ENCODE data around the gene GATC. TPM values are rescaled to one million over a fixed set of nuclear protein-coding genes. Genes with fewer than 3 reads are reported as not detected.
"Not testable (repeated sequence)": the region's sequence is repeated elsewhere in the genome, so short reads cannot be mapped to it uniquely, and the experiment has no call there.

Gene GATC
- total RNA-seq, 4 donors from 2014 or later, result 17.5 to 27.8 (median 21.0) TPM

DNA sequence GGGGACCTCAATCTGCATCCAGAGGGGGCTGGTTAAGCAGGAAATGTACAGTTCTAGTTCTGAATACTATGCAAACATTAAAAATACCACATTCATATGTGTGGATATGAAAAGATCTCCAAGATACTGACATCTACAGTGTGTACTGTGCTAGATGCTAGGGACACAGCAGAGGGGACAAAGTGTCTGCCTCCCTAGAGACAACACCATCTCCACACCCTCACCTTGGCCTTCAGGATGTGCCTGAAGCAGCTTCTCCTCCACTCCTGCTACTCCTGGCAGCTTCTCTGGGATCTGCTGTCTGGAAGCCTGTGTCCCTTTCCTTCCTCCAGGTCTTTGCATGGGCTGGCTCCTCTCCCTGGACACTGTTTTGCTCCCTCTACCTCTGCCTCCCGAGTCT lies 34.0 kb downstream of the GATC start:
- no peaks in the 10 kb centered on the region for H3K4me1 ChIP-seq
- H3K27ac ChIP-seq, result no peak overlapping the region
- H3K4me3 ChIP-seq, result no peak overlapping the region
- DNase-seq (ENCODE audit: low spot score in 2 of 2), result no peak
- TF ChIP-seq EP300 (IDR thresholded peaks at IDR 0.05) (no peak), POLR2AphosphoS5 (IDR thresholded peaks at IDR 0.05) (no peak), POLR2A (IDR thresholded peaks at IDR 0.05) (no peak)
- TF ChIP-seq, protein P1, sequence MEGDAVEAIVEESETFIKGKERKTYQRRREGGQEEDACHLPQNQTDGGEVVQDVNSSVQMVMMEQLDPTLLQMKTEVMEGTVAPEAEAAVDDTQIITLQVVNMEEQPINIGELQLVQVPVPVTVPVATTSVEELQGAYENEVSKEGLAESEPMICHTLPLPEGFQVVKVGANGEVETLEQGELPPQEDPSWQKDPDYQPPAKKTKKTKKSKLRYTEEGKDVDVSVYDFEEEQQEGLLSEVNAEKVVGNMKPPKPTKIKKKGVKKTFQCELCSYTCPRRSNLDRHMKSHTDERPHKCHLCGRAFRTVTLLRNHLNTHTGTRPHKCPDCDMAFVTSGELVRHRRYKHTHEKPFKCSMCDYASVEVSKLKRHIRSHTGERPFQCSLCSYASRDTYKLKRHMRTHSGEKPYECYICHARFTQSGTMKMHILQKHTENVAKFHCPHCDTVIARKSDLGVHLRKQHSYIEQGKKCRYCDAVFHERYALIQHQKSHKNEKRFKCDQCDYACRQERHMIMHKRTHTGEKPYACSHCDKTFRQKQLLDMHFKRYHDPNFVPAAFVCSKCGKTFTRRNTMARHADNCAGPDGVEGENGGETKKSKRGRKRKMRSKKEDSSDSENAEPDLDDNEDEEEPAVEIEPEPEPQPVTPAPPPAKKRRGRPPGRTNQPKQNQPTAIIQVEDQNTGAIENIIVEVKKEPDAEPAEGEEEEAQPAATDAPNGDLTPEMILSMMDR (IDR thresholded peaks at IDR 0.05), result no peak
- 86% methylated on average over 1 of the region's 1 CpG for WGBS
- peaks cover 6% of the 10 kb centered on the region for H3K36me3 ChIP-seq
- no peaks in the 10 kb centered on the region for H3K9me3 ChIP-seq
- no peaks in the 10 kb centered on the region for H3K27me3 ChIP-seq

DNA sequence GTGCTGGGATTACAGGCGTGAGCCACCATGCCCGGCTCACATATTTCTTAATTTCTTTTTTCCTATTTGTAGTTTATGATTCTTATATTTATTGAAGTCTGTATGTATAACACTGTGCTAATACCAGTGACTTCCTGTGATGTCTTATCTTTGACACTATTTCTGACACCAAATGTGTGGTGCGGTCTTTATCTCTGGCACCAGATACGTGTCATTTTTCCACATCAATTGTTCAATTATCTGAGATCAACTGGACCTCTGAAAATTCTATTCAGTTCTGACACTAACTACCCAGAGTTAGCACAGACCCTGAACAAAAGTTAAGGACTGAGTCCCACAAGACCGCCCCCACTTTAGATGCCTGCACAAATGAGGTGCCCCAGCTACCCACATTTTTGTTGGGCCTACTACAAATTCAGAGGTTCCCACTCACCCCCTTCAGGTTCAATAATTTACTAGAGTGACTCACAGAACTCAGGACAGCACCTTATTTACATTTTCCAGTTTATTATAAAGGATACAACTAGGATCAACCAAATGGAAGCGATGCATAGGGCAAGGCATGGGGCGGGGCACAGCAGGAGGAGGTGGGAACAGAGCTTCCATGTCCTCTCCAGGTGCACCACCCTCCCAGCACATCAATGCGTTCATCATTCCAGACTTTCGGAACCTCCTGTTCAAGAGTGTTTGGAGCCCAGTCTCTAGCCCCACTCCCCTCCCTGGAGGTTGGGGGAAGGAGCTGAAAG lies 35.0 kb downstream of the GATC start:
- H3K4me3 ChIP-seq, result no peak overlapping the region
- peaks cover 6% of the 10 kb centered on the region for H3K36me3 ChIP-seq
- no peak for TF ChIP-seq EP300 (IDR thresholded peaks at IDR 0.05)
- TF ChIP-seq POLR2AphosphoS5 (IDR thresholded peaks at IDR 0.05), result no peak
- TF ChIP-seq, protein P1 (IDR thresholded peaks at IDR 0.05), result no peak
- no peak for TF ChIP-seq POLR2A (IDR thresholded peaks at IDR 0.05)
- WGBS, result 94% methylated on average over 9 of the region's 9 CpGs
- H3K4me1 ChIP-seq, result no peaks in the 10 kb centered on the region
- no peaks in the 10 kb centered on the region for H3K9me3 ChIP-seq
- no peaks in the 10 kb centered on the region for H3K27me3 ChIP-seq
- DNase-seq (ENCODE audit: low spot score in 2 of 2), result no peak
- no peak overlapping the region for H3K27ac ChIP-seq

DNA sequence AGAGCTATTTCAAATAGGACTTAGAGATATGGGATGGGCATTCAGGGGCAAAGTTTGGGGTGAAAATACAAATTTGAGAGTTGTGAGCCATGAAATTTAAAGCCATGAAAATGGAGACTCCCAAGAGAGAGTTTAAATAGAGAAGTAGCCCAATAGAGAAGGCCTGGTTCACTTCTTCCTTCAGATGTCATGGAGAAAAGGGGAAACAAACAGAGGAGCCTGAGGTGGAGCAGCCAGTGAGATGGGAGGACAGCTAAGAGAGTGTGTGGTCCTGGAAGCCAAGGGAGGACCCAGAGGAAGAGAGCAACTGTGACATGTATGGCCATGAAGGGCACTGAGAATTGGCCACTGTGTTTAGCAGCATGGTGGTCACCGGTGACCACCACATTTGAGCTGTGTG lies 37.4 kb downstream of the GATC start:
- peaks cover 6% of the 10 kb centered on the region for H3K36me3 ChIP-seq
- H3K4me1 ChIP-seq, result no peaks in the 10 kb centered on the region
- no peak overlapping the region for H3K27ac ChIP-seq
- H3K27me3 ChIP-seq, result no peaks in the 10 kb centered on the region
- no peak for DNase-seq (ENCODE audit: low spot score in 2 of 2)
- H3K4me3 ChIP-seq, result no peak overlapping the region
- no peak for TF ChIP-seq POLR2AphosphoS5 (IDR thresholded peaks at IDR 0.05)
- TF ChIP-seq, protein P1 (IDR thresholded peaks at IDR 0.05), result no peak
- TF ChIP-seq POLR2A (IDR thresholded peaks at IDR 0.05), result no peak
- TF ChIP-seq EP300 (IDR thresholded peaks at IDR 0.05), result no peak
- no peaks in the 10 kb centered on the region for H3K9me3 ChIP-seq
- WGBS, result 93% methylated on average over 1 of the region's 1 CpG

DNA sequence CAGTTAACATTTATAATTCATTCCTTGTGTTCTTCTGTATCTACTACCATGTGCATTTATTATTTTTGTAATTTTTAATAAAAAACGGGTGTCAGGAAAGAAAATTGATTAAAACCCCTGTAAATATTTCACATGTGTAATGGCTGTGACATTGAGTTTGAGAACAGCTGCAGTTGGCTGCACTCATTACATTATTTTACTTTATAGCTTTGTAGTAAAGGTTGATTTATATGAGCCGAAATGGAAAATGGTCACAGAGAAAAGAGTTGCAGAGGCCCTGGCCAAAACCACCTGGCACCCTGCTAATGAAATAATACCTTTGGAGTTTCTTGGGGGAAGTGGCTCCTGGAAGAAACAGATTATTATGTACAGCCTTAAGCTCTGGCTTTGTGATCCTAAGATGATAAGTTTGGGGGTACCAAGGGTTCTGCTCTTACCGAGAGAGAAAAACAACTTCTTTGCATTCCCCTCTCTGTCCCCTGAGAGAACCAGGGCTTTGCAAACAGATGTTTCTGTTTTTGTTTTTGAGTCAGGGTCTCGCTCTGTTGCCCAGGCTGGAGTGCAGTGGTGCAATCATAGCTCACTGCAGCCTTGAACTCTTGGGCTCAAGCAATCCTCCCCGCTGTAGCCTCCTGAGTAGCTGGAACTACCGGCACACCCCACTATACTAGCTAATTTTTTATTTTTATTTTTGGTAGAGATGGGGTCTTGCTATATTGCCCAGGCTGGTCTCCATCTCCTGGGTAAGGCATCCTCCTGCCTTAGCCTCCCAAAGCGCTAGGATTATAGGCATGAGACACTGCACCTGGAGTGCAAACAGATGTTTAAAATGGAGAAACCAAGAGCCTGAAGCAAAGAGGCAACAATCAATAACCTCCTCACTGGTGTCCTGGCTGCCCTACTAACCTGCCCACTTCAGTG lies 40.0 kb downstream of the GATC start:
- 92% methylated on average over 7 of the region's 7 CpGs for WGBS
- Histone ChIP-seq H3K4me1 (no peaks in the 10 kb centered on the region), H3K27me3 (no peaks in the 10 kb centered on the region), H3K36me3 (peaks cover 6% of the 10 kb centered on the region), H3K4me3 (no peak overlapping the region), H3K27ac (no peak overlapping the region), H3K9me3 (no peaks in the 10 kb centered on the region)
- no peak for DNase-seq (ENCODE audit: low spot score in 2 of 2)
- TF ChIP-seq, protein P1 (IDR thresholded peaks at IDR 0.05), result no peak
- no peak for TF ChIP-seq POLR2AphosphoS5 (IDR thresholded peaks at IDR 0.05)

DNA sequence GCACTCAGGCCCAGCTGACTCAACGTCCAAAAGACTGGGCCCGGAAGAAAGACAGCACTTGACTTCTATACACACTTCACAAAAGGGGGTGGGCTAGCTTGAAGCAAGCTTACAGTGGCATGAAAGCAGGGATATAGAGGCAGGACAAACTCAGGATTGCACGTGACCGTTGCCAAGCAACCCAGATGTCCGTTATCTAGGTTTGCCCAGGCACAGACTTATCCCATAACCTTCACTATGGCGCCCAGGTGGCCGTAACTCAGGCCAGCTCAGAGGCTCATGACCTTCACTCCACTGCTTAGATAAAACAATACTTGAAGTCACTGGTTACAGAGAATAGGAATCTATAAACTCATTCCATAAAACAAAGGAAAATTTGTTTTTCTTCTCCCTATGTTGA lies 41.3 kb downstream of the GATC start:
- not testable (repeated sequence) for H3K36me3 ChIP-seq; DNase-seq (ENCODE audit: low spot score in 2 of 2); H3K27ac ChIP-seq; H3K4me1 ChIP-seq; H3K27me3 ChIP-seq; H3K9me3 ChIP-seq; H3K4me3 ChIP-seq
- WGBS, result 89% methylated on average over 7 of the region's 7 CpGs
